ENCODE results near the gene PRMT3.
"Not testable (repeated sequence)": the region's sequence is repeated elsewhere in the genome, so short reads cannot be mapped to it uniquely, and the experiment has no call there.

Gene PRMT3

GRCh38 chr11:20374741-20375300 lies 12.7 kb upstream of the PRMT3 start:
- no peak overlapping the region for H3K4me3 ChIP-seq (ENCODE audit: low read length)
- DNase-seq (ENCODE audit: low read depth): peak; percentile 39
- TF ChIP-seq CTCF (IDR thresholded peaks at IDR 0.05; ENCODE audit: insufficient read depth, low read depth, low read length, missing control alignments): no peak

- no peak for TF ChIP-seq CTCF (IDR thresholded peaks at IDR 0.05; ENCODE audit: insufficient read depth, low read depth, low read length, missing control alignments)
- H3K4me3 ChIP-seq (ENCODE audit: low read length): no peak overlapping the region
- DNase-seq (ENCODE audit: low read depth): no peak
Observed at GRCh38 chr11:20376162-20376730, 11.3 kb upstream of the PRMT3 start.

GRCh38 chr11:20385996-20386395 lies 1.5 kb upstream of the PRMT3 start:
- H3K4me3 ChIP-seq (ENCODE audit: low read length); DNase-seq (ENCODE audit: low read depth): not testable (repeated sequence)

- DNase-seq (ENCODE audit: low read depth): peak; percentile 21
- no peak for TF ChIP-seq CTCF (IDR thresholded peaks at IDR 0.05; ENCODE audit: insufficient read depth, low read depth, low read length, missing control alignments)
- peak overlapping the region; percentile 87 for H3K4me3 ChIP-seq (ENCODE audit: low read length)
Observed at GRCh38 chr11:20388096-20389055, 860 bp downstream of the PRMT3 start.

- peak; percentile 74 for TF ChIP-seq CTCF (IDR thresholded peaks at IDR 0.05; ENCODE audit: insufficient read depth, low read depth, low read length, missing control alignments)
- no peak overlapping the region for H3K4me3 ChIP-seq (ENCODE audit: low read length)
- peak; percentile 68 for DNase-seq (ENCODE audit: low read depth)
Observed at GRCh38 chr11:20397281-20397680, 9.8 kb downstream of the PRMT3 start.

GRCh38 chr11:20399498-20399897 lies 12.0 kb downstream of the PRMT3 start:
- H3K4me3 ChIP-seq (ENCODE audit: low read length): no peak overlapping the region
- no peak for TF ChIP-seq CTCF (IDR thresholded peaks at IDR 0.05; ENCODE audit: insufficient read depth, low read depth, low read length, missing control alignments)
- no peak for DNase-seq (ENCODE audit: low read depth)

GRCh38 chr11:20403059-20403458 lies 15.5 kb downstream of the PRMT3 start:
- no peak overlapping the region for H3K4me3 ChIP-seq (ENCODE audit: low read length)
- TF ChIP-seq CTCF (IDR thresholded peaks at IDR 0.05; ENCODE audit: insufficient read depth, low read depth, low read length, missing control alignments): no peak
- no peak for DNase-seq (ENCODE audit: low read depth)

Data from epithelial cell of esophagus (primary cell).